Measurements from ENCODE around the gene LGSN. TPM values are rescaled to one million over a fixed set of nuclear protein-coding genes. Genes with fewer than 3 reads are reported as not detected.
A peak's percentile ranks its signal among the peaks of the same experiment; 100 is the strongest.

LGSN gene
- total RNA-seq, 6 experiments from 2014 or later = 0.09 to 1.7 (median 1.00) TPM; not detected in 2

DNA sequence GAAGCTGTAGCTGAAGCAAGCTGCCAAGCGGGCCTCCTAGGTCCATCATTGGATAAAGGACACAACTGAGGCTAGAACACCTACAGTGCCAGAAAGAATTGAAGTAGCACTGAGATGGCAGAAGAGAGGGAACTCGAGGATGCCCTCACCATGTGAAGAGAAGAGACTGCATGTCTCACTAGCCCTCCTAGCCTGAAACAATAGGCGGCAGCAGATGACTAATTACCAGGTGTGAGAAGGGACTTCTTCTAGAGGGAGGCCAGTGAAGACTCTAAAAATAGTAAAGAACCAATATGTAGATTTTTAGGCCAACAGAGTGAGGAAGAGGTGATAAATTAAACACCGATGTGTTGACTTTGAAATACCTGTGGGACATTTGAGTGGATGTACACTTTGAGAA is 50.3 kb downstream of the LGSN start:
- H3K4me1 ChIP-seq = peaks cover 0 to 5% (median 0%) of the 10 kb centered on the region in 4 donors
- H3K27ac ChIP-seq = no peak overlapping the region
- TF ChIP-seq, protein P1, sequence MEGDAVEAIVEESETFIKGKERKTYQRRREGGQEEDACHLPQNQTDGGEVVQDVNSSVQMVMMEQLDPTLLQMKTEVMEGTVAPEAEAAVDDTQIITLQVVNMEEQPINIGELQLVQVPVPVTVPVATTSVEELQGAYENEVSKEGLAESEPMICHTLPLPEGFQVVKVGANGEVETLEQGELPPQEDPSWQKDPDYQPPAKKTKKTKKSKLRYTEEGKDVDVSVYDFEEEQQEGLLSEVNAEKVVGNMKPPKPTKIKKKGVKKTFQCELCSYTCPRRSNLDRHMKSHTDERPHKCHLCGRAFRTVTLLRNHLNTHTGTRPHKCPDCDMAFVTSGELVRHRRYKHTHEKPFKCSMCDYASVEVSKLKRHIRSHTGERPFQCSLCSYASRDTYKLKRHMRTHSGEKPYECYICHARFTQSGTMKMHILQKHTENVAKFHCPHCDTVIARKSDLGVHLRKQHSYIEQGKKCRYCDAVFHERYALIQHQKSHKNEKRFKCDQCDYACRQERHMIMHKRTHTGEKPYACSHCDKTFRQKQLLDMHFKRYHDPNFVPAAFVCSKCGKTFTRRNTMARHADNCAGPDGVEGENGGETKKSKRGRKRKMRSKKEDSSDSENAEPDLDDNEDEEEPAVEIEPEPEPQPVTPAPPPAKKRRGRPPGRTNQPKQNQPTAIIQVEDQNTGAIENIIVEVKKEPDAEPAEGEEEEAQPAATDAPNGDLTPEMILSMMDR (IDR thresholded peaks at IDR 0.05) = no peak
- no peak for TF ChIP-seq POLR2A (IDR thresholded peaks at IDR 0.05)
- no peak for ATAC-seq
- no peak overlapping the region for H3K4me3 ChIP-seq
- intact Hi-C loops (cut with DNase I) = no loop called here
- no peaks in the 10 kb centered on the region for H3K36me3 ChIP-seq
- no peaks in the 10 kb centered on the region for H3K27me3 ChIP-seq
- H3K9me3 ChIP-seq = no peaks in the 10 kb centered on the region
- no peak for DNase-seq
- 59% methylated on average over 3 of the region's 4 CpGs for WGBS (ENCODE audit: insufficient coverage, low coverage, low lambda C conversion rate, missing lambda C conversion rate)

DNA sequence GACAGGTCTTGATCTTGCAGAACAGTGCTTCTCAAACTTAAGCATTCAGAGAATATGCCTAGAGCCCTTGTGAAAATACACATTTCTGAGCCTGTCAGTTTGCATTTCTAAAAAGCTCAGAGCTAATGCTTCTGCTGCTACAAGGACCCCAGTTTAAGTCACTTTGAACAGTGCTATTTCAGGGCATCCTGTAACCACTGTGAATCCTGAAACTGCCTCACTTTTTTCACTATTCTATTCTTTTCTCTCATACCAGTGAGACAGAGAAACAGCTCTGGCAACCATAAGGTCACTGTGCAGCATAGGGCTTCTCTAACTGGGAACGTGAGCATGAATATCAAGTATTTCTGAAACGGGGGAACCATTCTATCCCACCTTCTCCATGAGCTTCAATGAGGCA is 51.2 kb downstream of the LGSN start:
- 40% methylated on average over 2 of the region's 2 CpGs for WGBS (ENCODE audit: insufficient coverage, low coverage, low lambda C conversion rate, missing lambda C conversion rate)
- no peaks in the 10 kb centered on the region for H3K9me3 ChIP-seq
- no peaks in the 10 kb centered on the region for H3K27me3 ChIP-seq
- DNase-seq = no peak
- no peak overlapping the region for H3K4me3 ChIP-seq
- intact Hi-C loops (cut with DNase I) = no loop called here
- no peaks in the 10 kb centered on the region for H3K36me3 ChIP-seq
- no peak for ATAC-seq
- no peak overlapping the region for H3K27ac ChIP-seq
- peaks cover 0 to 5% (median 0%) of the 10 kb centered on the region in 4 donors for H3K4me1 ChIP-seq
- no peak for TF ChIP-seq POLR2A (IDR thresholded peaks at IDR 0.05)
- TF ChIP-seq, protein P1 (IDR thresholded peaks at IDR 0.05) = no peak

GRCh38 chr6:63267828-63268227 is 52.0 kb downstream of the LGSN start:
- intact Hi-C loops (cut with DNase I) = no loop called here
- Histone ChIP-seq H3K27ac (no peak overlapping the region), H3K27me3 (no peaks in the 10 kb centered on the region), H3K4me3 (no peak overlapping the region), H3K36me3 (no peaks in the 10 kb centered on the region), H3K4me1 (peaks cover 0 to 5% (median 0%) of the 10 kb centered on the region in 4 donors), H3K9me3 (no peaks in the 10 kb centered on the region)
- WGBS (ENCODE audit: insufficient coverage, low coverage, low lambda C conversion rate, missing lambda C conversion rate) = 11% methylated on average over 1 of the region's 1 CpG
- TF ChIP-seq POLR2A (IDR thresholded peaks at IDR 0.05) = no peak
- TF ChIP-seq, protein P1 (IDR thresholded peaks at IDR 0.05) = no peak
- ATAC-seq (peak in 3 of 4 donors; percentile 42 to 65 (median 57)), DNase-seq (no peak)

- Histone ChIP-seq H3K4me1 (peaks cover 0 to 5% (median 0%) of the 10 kb centered on the region in 4 donors), H3K27me3 (no peaks in the 10 kb centered on the region), H3K9me3 (no peaks in the 10 kb centered on the region), H3K4me3 (no peak overlapping the region), H3K36me3 (no peaks in the 10 kb centered on the region), H3K27ac (no peak overlapping the region)
- WGBS (ENCODE audit: insufficient coverage, low coverage, low lambda C conversion rate, missing lambda C conversion rate) = 57% methylated on average over 4 of the region's 4 CpGs
- no peak for TF ChIP-seq POLR2A (IDR thresholded peaks at IDR 0.05)
- TF ChIP-seq, protein P1 (IDR thresholded peaks at IDR 0.05) = no peak
- no peak for ATAC-seq
- DNase-seq = no peak
- intact Hi-C loops (cut with DNase I) = no loop called here
Observed at GRCh38 chr6:63267046-63267445, 52.7 kb downstream of the LGSN start.

DNA sequence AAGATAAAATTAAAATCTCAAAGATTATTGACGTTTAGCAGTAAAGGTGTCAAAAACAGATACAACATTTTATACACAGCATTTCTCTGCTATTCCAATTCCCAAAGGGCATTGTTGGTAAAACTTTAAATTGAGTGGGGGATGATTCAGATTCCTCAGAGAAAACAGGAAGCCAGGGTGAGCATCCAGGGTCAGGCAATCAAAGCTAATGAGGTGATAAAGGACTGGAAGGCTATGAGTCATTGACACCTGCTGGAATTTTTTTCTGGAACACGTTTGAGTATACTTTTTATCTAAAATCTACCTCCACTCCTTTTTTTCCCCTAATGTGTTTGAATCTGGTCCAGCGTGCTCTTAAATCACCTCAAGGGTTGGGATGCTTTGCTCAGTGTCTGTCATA is 56.3 kb downstream of the LGSN start:
- no peak for DNase-seq
- intact Hi-C loops (cut with DNase I) = no loop called here
- H3K4me3 ChIP-seq = no peak overlapping the region
- 28% methylated on average over 3 of the region's 3 CpGs for WGBS (ENCODE audit: insufficient coverage, low coverage, low lambda C conversion rate, missing lambda C conversion rate)
- peaks cover 0 to 5% (median 0%) of the 10 kb centered on the region in 4 donors for H3K4me1 ChIP-seq
- ATAC-seq = no peak
- TF ChIP-seq, protein P1 (IDR thresholded peaks at IDR 0.05) = no peak
- TF ChIP-seq POLR2A (IDR thresholded peaks at IDR 0.05) = no peak
- no peaks in the 10 kb centered on the region for H3K36me3 ChIP-seq
- H3K27ac ChIP-seq = no peak overlapping the region
- no peaks in the 10 kb centered on the region for H3K9me3 ChIP-seq
- no peaks in the 10 kb centered on the region for H3K27me3 ChIP-seq

Measured in right lobe of liver (tissue), 6 donors.